ENCODE measurements around the gene STAT6. TPM values are rescaled to one million over a fixed set of nuclear protein-coding genes. Genes with fewer than 3 reads are reported as not detected.
A peak's percentile ranks its signal among the peaks of the same experiment; 100 is the strongest.

The STAT6 gene
- total and polyA plus RNA-seq, 7 donors: 66.1 to 210 (median 115) TPM

- Histone ChIP-seq H3K9me3 (no peaks in the 10 kb centered on the region), H3K4me3 (no peak overlapping the region), H3K27ac (peak overlapping the region; percentile 44 to 62 (median 48)), H3K4me1 (peaks cover 0 to 64% (median 35%) of the 10 kb centered on the region in 4 donors), H3K36me3 (peaks cover 30 to 90% (median 61%) of the 10 kb centered on the region in 4 donors), H3K27me3 (no peaks in the 10 kb centered on the region)
- intact Hi-C loops (cut with DNase I): no loop called here
- no peak for TF ChIP-seq POLR2A (IDR thresholded peaks at IDR 0.05)
- TF ChIP-seq EP300 (IDR thresholded peaks at IDR 0.05): no peak
- WGBS, 2 donors: 84 to 88% methylated on average over 9 of the region's 9 CpGs
- no peak for DNase-seq
Measured at GRCh38 chr12:57142121-57142520, 31.0 kb upstream of the STAT6 start.

DNA sequence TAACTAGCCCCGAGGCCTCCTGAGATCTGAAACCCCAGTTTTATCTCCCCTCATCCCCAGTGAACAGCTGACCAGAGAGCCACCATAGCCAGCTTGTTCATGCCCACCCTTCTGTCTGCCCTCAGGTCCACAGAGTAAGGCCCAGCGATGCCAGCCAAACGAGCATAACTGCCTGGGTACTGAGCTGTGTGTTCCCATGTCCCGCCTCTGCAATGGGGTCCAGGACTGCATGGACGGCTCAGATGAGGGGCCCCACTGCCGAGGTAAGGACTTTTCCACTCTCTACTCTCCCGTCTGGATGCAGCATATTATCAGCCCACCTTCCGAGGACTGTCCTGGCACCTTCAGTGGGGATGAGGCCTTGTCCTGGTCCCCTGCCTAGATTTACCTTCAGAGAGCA is 30.1 kb upstream of the STAT6 start:
- peak overlapping the region in 2 of 4 donors; percentile 47 to 48 for H3K27ac ChIP-seq
- no peak for DNase-seq
- H3K36me3 ChIP-seq: peaks cover 30 to 82% (median 54%) of the 10 kb centered on the region in 4 donors
- H3K27me3 ChIP-seq: no peaks in the 10 kb centered on the region
- no peak overlapping the region for H3K4me3 ChIP-seq
- intact Hi-C loops (cut with DNase I): no loop called here
- WGBS, 2 donors: 91 to 93% methylated on average over 8 of the region's 8 CpGs
- TF ChIP-seq CTCF (IDR thresholded peaks at IDR 0.05) (no peak), POLR2A (IDR thresholded peaks at IDR 0.05) (no peak), EP300 (IDR thresholded peaks at IDR 0.05) (no peak), POLR2AphosphoS5 (IDR thresholded peaks at IDR 0.05) (no peak)
- H3K4me1 ChIP-seq: peaks cover 0 to 60% (median 34%) of the 10 kb centered on the region in 4 donors
- no peaks in the 10 kb centered on the region for H3K9me3 ChIP-seq

DNA sequence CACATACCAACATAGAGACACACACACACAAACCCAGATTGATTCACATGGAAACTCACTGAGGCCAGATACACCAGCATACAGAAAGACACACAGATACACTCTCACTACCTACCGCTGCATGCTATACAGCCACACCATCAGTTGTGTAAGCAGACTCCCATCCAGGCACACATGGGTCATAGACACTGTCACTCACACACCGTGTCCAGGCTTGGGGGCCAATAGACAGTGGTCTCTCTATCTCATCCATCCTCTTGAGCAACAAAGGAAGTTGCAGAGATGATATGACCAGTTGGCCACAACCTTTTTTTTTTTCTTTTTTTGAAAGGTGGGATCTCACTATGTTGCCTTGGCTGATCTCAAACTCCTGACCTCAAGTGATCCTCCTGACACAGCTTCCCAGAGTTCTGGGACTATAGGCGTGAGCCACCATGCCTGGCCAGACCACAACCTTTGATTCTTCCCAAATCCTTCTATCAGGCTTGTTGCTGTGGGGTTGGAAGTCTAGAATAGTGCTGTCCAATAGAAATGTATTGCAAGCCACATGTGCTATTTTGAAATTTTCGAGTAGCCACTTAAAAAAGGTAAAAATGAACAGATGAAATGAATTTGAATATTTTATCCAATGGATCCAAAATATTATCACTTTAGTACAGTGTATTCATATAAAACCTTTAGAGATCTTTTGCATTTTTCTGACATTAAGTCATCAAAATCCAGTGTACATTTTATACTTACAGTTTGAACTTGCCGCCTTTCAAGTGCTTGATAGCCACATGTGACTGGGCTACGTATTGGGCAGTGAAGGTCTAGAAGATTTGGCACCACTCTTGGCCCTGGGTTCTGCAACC is 28.9 kb upstream of the STAT6 start:
- no peaks in the 10 kb centered on the region for H3K9me3 ChIP-seq
- H3K4me1 ChIP-seq: peaks cover 0 to 60% (median 39%) of the 10 kb centered on the region in 4 donors
- no peaks in the 10 kb centered on the region for H3K27me3 ChIP-seq
- H3K27ac ChIP-seq: peak overlapping the region in 2 of 4 donors; percentile 60 to 98
- intact Hi-C loops (cut with DNase I): no loop called here
- H3K36me3 ChIP-seq: peaks cover 22 to 69% (median 43%) of the 10 kb centered on the region in 4 donors
- no peak for TF ChIP-seq POLR2AphosphoS5 (IDR thresholded peaks at IDR 0.05)
- no peak for TF ChIP-seq POLR2A (IDR thresholded peaks at IDR 0.05)
- no peak for TF ChIP-seq CTCF (IDR thresholded peaks at IDR 0.05)
- no peak for TF ChIP-seq EP300 (IDR thresholded peaks at IDR 0.05)
- WGBS, 2 donors: 85 to 86% methylated on average over 6 of the region's 6 CpGs
- H3K4me3 ChIP-seq: no peak overlapping the region
- DNase-seq: no peak

- Histone ChIP-seq H3K4me1 (peaks cover 0 to 71% (median 52%) of the 10 kb centered on the region in 4 donors), H3K9me3 (no peaks in the 10 kb centered on the region), H3K4me3 (no peak overlapping the region), H3K27ac (peak overlapping the region; percentile 34 to 99 (median 95)), H3K27me3 (no peaks in the 10 kb centered on the region), H3K36me3 (peaks cover 12 to 56% (median 35%) of the 10 kb centered on the region in 4 donors)
- TF ChIP-seq POLR2AphosphoS5 (IDR thresholded peaks at IDR 0.05) (peak in 1 of 4 donors; percentile 4), CTCF (IDR thresholded peaks at IDR 0.05) (no peak)
- WGBS, 2 donors: 36 to 73% methylated on average over 13 of the region's 13 CpGs
- DNase-seq: peak; percentile 93
- intact Hi-C loops (cut with DNase I): no loop called here
Measured at GRCh38 chr12:57138526-57139272, 27.5 kb upstream of the STAT6 start.
